Endothelial cell of umbilical vein (primary cell): Measurements from ENCODE around the gene SUGCT. TPM values are rescaled to one million over a fixed set of nuclear protein-coding genes. Genes with fewer than 3 reads are reported as not detected.
"Not testable (repeated sequence)": the region's sequence is repeated elsewhere in the genome, so short reads cannot be mapped to it uniquely, and the experiment has no call there.

ENCODE experiments used
- BruUV-seq: library from RNA; stranded (reverse); fragments of 400-500 nt; replicated peaks from 2 replicates; lab custom pipeline; 2021; lab: Mats Ljungman, UMichigan
- CTCF ChIA-PET: fragments of 300-600, 350-600 bp; sonication (Branson Sonifier 250); formaldehyde crosslinking; loops from one replicate; lab custom pipeline; 2021; ENCODE audit warnings: antibody characterized with exemption, inconsistent platforms; lab: Charles Lee
- POLR2A ChIA-PET: fragments of 300-600, 350-600 bp; sonication (Branson Sonifier 250); formaldehyde crosslinking; loops from one replicate; lab custom pipeline; 2021; ENCODE audit warnings: antibody characterized with exemption, inconsistent platforms; lab: Charles Lee
- DNase-seq: peaks from one replicate; pipeline ENCODE4 v3.0.0-alpha.2; 2011; ENCODE audit warnings: low read depth, low spot score
- FAIRE-seq: peaks from 2 replicates; lab custom pipeline; 2011; peaks lifted over from hg19 to GRCh38; lab: Jason Lieb, UNC
- H2AFZ ChIP-seq: 2 replicates; pipeline ENCODE4 v1.6.0; 2012; ENCODE audit warnings: low read depth, low read length, control low read depth, inconsistent platforms
- H3K27ac ChIP-seq: 2 replicates; pipeline ENCODE4 v1.5.1; 2011; ENCODE audit warnings: low read depth, mild to moderate bottlenecking, control low read depth, low read length, moderate library complexity; ENCODE audit not compliant: insufficient read depth
- H3K27me3 ChIP-seq, 2 experiments: 2 replicates each; pipeline versions ENCODE4 v1.6.0 to v1.6.1; 2011; ENCODE audit warnings: low read length in 2 of 2, mixed read lengths in 1 of 2; ENCODE audit not compliant: control insufficient read depth in 2 of 2, insufficient read depth in 2 of 2
- H3K36me3 ChIP-seq, 2 experiments: 2 replicates in 1 of 2; 3 replicates in 1 of 2; pipeline ENCODE4 v1.5.1; 2011; ENCODE audit warnings: low read length in 2 of 2, mild to moderate bottlenecking in 1 of 2, moderate library complexity in 1 of 2; ENCODE audit not compliant: control insufficient read depth in 2 of 2, insufficient read depth in 2 of 2; ENCODE audit errors: extremely low read depth in 1 of 2
- H3K4me1 ChIP-seq: 3 replicates; pipeline ENCODE4 v1.5.1; 2011; ENCODE audit warnings: mild to moderate bottlenecking, low read length; ENCODE audit not compliant: control insufficient read depth, insufficient read depth; ENCODE audit errors: extremely low read depth
- H3K4me2 ChIP-seq: 2 replicates; pipeline ENCODE4 v1.6.1; 2011; ENCODE audit warnings: low read length, control low read depth, mixed read lengths; ENCODE audit not compliant: insufficient read depth
- H3K4me3 ChIP-seq, 3 experiments: fragments of 200-600 bp in 1 of 3; sonication (generic), shearing (Covaris generic) in 1 of 3; replicated peaks in 1 of 3; 2 replicates each; pipeline ENCODE4 v1.5.1; 2011 to 2016; ENCODE audit warnings: control low read depth in 3 of 3, low read length in 3 of 3, mild to moderate bottlenecking in 2 of 3, inconsistent platforms in 1 of 3, low read depth in 1 of 3, moderate library complexity in 1 of 3; ENCODE audit not compliant: insufficient read depth in 1 of 3
- H3K79me2 ChIP-seq: 2 replicates; pipeline ENCODE4 v1.6.0; 2012; ENCODE audit warnings: low read length, inconsistent platforms; ENCODE audit not compliant: control insufficient read depth, insufficient read depth
- H3K9ac ChIP-seq: replicated peaks from 2 replicates; pipeline ENCODE3; 2011; ENCODE audit warnings: low read length, control low read depth; ENCODE audit not compliant: insufficient read depth; ENCODE audit errors: extremely low read depth
- H3K9me1 ChIP-seq: replicated peaks from 3 replicates; pipeline ENCODE4 v1.6.0; 2011; ENCODE audit warnings: mild to moderate bottlenecking, low read length; ENCODE audit not compliant: control insufficient read depth, insufficient read depth; ENCODE audit errors: extremely low read depth
- H3K9me3 ChIP-seq: replicated peaks from 2 replicates; pipeline ENCODE4 v1.5.1; 2012; ENCODE audit warnings: low read length, inconsistent platforms; ENCODE audit not compliant: control insufficient read depth, insufficient read depth
- H4K20me1 ChIP-seq: replicated peaks from 2 replicates; pipeline ENCODE3; 2011; ENCODE audit warnings: mild to moderate bottlenecking, low read length; ENCODE audit not compliant: control insufficient read depth, insufficient read depth; ENCODE audit errors: extremely low read depth
- EZH2 ChIP-seq: IDR thresholded peaks from 2 replicates; pipeline ENCODE4 v1.6.1; 2012; ENCODE audit warnings: borderline replicate concordance, low read depth, mild to moderate bottlenecking, moderate library complexity, low read length, inconsistent platforms; ENCODE audit not compliant: severe bottlenecking
- FOS ChIP-seq: IDR thresholded peaks from 2 replicates; pipeline ENCODE4 v1.6.1; 2011; ENCODE audit warnings: mild to moderate bottlenecking, low read length, moderate library complexity, borderline replicate concordance; ENCODE audit not compliant: insufficient read depth
- GATA2 ChIP-seq: IDR thresholded peaks from 2 replicates; pipeline ENCODE4 v1.7.0; 2011; ENCODE audit warnings: low read depth, mild to moderate bottlenecking, moderate library complexity, mixed read lengths, low read length; ENCODE audit not compliant: insufficient read length, insufficient read depth
- JUN ChIP-seq: IDR thresholded peaks from 2 replicates; pipeline ENCODE4 v1.6.1; 2011; ENCODE audit warnings: borderline replicate concordance, low read depth; ENCODE audit not compliant: insufficient read length, insufficient read depth
- MYC ChIP-seq: IDR thresholded peaks from one replicate; pipeline ENCODE4 v1.6.1; 2011; ENCODE audit warnings: mild to moderate bottlenecking, low read depth, low read length
- POLR2AphosphoS5 ChIP-seq: IDR thresholded peaks from 2 replicates; pipeline ENCODE4 v1.6.1; 2012; ENCODE audit warnings: low read depth, mild to moderate bottlenecking, control low read depth, low read length, moderate library complexity; ENCODE audit not compliant: insufficient read depth
- dilution Hi-C: fragments of 300-500 bp; cut with MboI; formaldehyde crosslinking; loops from one replicate; pipeline ENCODE4 v1.15.0; 2019; ENCODE audit warnings: low sequenced_read_pairs; ENCODE audit not compliant: extremely low pct_ligation_motif_present
- intact Hi-C: fragments of 100-400 bp; cut with micrococcal nuclease; formaldehyde crosslinking; loops from one replicate; pipeline ENCODE4 v1.10.0; 2022
- polyA plus RNA-seq, 4 experiments: library from polyadenylated mRNA; depleted of rRNA in 3 of 4; stranded (reverse) in 3 of 4; unstranded in 1 of 4; fragments of >200 nt; gene quantifications; 2 replicates each; pipeline versions ENCODE4 v1.2.1 to v1.2.3, GENCODE V29; 2011 to 2012; ENCODE audit warnings: missing spikeins in 1 of 4
- total RNA-seq: library from RNA; stranded (reverse); gene quantifications from 2 replicates; pipeline ENCODE4 v1.2.3, GENCODE V29; 2021
- TF ChIP-seq, protein P1 (sequence below): IDR thresholded peaks from 2 replicates; pipeline ENCODE4 v1.6.1; 2011; ENCODE audit not compliant: insufficient read depth, insufficient read length
- TF ChIP-seq, protein P2 (sequence below), 2 donors: IDR thresholded peaks; 1 replicate in 1 of 2; 2 replicates in 1 of 2; pipeline ENCODE4 v1.5.1; 2011; ENCODE audit warnings: low read length in 2 of 2, mild to moderate bottlenecking in 2 of 2, moderate library complexity in 2 of 2, control low read depth in 1 of 2, inconsistent platforms in 1 of 2, low read depth in 1 of 2; ENCODE audit not compliant: insufficient read depth in 1 of 2; ENCODE audit errors: extremely low read depth in 1 of 2

The SUGCT gene
- total and polyA plus RNA-seq, 2 donors (not counting 3 experiments of a cell fraction or from before 2014, with no cell fraction given), result 1.2 to 1.4 TPM

DNA sequence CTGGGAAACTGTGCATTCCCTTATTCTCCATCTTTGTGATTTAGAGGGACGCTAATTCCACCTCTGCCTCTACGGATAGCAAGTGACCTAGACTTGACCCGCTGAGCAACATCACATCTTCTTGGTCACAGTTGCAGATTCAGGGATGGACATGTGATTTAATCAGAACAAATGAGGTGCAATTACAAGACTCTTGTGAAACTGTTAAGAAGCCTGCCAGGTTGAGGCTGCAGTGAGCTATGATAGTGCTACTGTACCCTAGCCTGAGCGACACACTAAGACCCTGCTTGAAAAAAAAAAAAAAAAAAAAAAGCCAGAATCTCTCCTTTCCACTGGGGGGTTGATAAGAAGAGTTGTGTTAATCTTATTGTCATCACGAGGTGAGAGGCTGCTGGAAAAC is 14.8 kb upstream of the SUGCT start:
- H4K20me1 ChIP-seq, result no peaks in the 10 kb centered on the region
- peaks cover 2% of the 10 kb centered on the region for H3K9me1 ChIP-seq
- intact Hi-C loops, result no loop called here
- no peaks in the 10 kb centered on the region for H3K36me3 ChIP-seq
- BruUV-seq, result no TSS peak
- H3K27me3 ChIP-seq, result no peaks in the 10 kb centered on the region
- H2AFZ ChIP-seq, result no peak overlapping the region
- no peaks in the 10 kb centered on the region for H3K9me3 ChIP-seq
- H3K27ac ChIP-seq, result no peak overlapping the region
- H3K4me3 ChIP-seq, result no peak overlapping the region
- no peak overlapping the region for H3K4me2 ChIP-seq
- TF ChIP-seq MYC (no peak), JUN (no peak), POLR2AphosphoS5 (no peak), GATA2 (no peak), EZH2 (no peak), FOS (no peak)
- TF ChIP-seq, protein P1, sequence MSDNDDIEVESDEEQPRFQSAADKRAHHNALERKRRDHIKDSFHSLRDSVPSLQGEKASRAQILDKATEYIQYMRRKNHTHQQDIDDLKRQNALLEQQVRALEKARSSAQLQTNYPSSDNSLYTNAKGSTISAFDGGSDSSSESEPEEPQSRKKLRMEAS, result no peak
- TF ChIP-seq, protein P2, sequence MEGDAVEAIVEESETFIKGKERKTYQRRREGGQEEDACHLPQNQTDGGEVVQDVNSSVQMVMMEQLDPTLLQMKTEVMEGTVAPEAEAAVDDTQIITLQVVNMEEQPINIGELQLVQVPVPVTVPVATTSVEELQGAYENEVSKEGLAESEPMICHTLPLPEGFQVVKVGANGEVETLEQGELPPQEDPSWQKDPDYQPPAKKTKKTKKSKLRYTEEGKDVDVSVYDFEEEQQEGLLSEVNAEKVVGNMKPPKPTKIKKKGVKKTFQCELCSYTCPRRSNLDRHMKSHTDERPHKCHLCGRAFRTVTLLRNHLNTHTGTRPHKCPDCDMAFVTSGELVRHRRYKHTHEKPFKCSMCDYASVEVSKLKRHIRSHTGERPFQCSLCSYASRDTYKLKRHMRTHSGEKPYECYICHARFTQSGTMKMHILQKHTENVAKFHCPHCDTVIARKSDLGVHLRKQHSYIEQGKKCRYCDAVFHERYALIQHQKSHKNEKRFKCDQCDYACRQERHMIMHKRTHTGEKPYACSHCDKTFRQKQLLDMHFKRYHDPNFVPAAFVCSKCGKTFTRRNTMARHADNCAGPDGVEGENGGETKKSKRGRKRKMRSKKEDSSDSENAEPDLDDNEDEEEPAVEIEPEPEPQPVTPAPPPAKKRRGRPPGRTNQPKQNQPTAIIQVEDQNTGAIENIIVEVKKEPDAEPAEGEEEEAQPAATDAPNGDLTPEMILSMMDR (IDR thresholded peaks at IDR 0.05; ENCODE audit: extremely low read depth in 1 of 2, insufficient read depth in 1 of 2, low read depth in 1 of 2, low read length in 2 of 2), result no peak
- no peaks in the 10 kb centered on the region for H3K4me1 ChIP-seq
- DNase-seq (no peak), FAIRE-seq (no peak)
- ChIA-PET CTCF (no interaction called here), POLR2A (interaction anchor here (0.7 kb wide), 1 partner anchor 481 kb away, joined by 3 read pairs; no protein-coding TSS in a partner anchor)
- peaks cover 2% of the 10 kb centered on the region for H3K79me2 ChIP-seq
- no peak overlapping the region for H3K9ac ChIP-seq
- dilution Hi-C loops, result no loop called here

- H3K79me2 ChIP-seq, H3K27ac ChIP-seq, DNase-seq, H3K4me2 ChIP-seq, H2AFZ ChIP-seq, dilution Hi-C loops, H4K20me1 ChIP-seq, BruUV-seq, H3K4me1 ChIP-seq, H3K27me3 ChIP-seq, FAIRE-seq, intact Hi-C loops, H3K4me3 ChIP-seq, CTCF ChIA-PET, H3K9me3 ChIP-seq, H3K36me3 ChIP-seq, H3K9me1 ChIP-seq, H3K9ac ChIP-seq: not testable (repeated sequence)
- POLR2A ChIA-PET, result interaction anchor here (0.6 kb wide), 1 partner anchor 265 kb away, joined by 3 read pairs; no protein-coding TSS in a partner anchor
Observed at GRCh38 chr7:40122100-40122939, 12.5 kb upstream of the SUGCT start.
